GM12878 (cell line): ENCODE results near the gene MAML3. TPM values are rescaled to one million over a fixed set of nuclear protein-coding genes. Genes with fewer than 3 reads are reported as not detected.
A peak's percentile ranks its signal among the peaks of the same experiment; 100 is the strongest.

Source experiments
- ATAC-seq: fragments of 200-7000 bp; cut with Tn5 transposase; 3 replicates; pipeline ENCODE4 v1.9.1; 2020; ENCODE audit warnings: mild to moderate bottlenecking, moderate library complexity
- BruUV-seq: library from RNA; stranded (reverse); fragments of 400-500 nt; replicated peaks from 2 replicates; lab custom pipeline; 2021; lab: Mats Ljungman, UMichigan
- CTCF ChIA-PET: fragments of 300-600 bp; sonication (Branson Sonifier 250); formaldehyde crosslinking; extraction: SDS; loops from one replicate; lab custom pipeline; 2021; ENCODE audit warnings: inconsistent platforms; lab: Yijun Ruan, JAX
- POLR2A ChIA-PET: fragments of 350-600 bp; formaldehyde crosslinking; extraction: SDS; loops from one replicate; lab custom pipeline; 2021; ENCODE audit warnings: inconsistent platforms; lab: Charles Lee
- RAD21 ChIA-PET: fragments of 300-600 bp; sonication (Branson Sonifier 250); formaldehyde crosslinking; loops from one replicate; lab custom pipeline; 2023; ENCODE audit warnings: antibody characterized with exemption; ENCODE audit not compliant: unreplicated experiment; lab: Charles Lee
- SMC1A ChIA-PET: fragments of 300-600 bp; sonication (Branson Sonifier 250); formaldehyde crosslinking; loops from one replicate; lab custom pipeline; 2023; ENCODE audit not compliant: unreplicated experiment, uncharacterized antibody; lab: Charles Lee
- DNase-seq: peaks from one replicate; pipeline ENCODE4 v3.0.0-alpha.2; 2011; ENCODE audit warnings: low read depth, low spot score
- FAIRE-seq: peaks from 3 replicates; lab custom pipeline; 2011; peaks lifted over from hg19 to GRCh38; lab: Jason Lieb, UNC
- H2AFZ ChIP-seq: 2 replicates; pipeline ENCODE4 v1.6.0; 2011; ENCODE audit warnings: low read depth, low read length, control low read depth; ENCODE audit not compliant: control insufficient read depth
- H3K27ac ChIP-seq: 2 replicates; pipeline ENCODE4 v1.5.1; 2011; ENCODE audit warnings: control low read depth; ENCODE audit not compliant: control insufficient read depth, insufficient read depth
- H3K27me3 ChIP-seq, 2 experiments: replicated peaks in 1 of 2; 2 replicates each; pipeline versions ENCODE4 v1.6.0 to v1.6.1; 2011; ENCODE audit warnings: low read length in 1 of 2; ENCODE audit not compliant: control insufficient read depth in 2 of 2, insufficient read depth in 2 of 2
- H3K36me3 ChIP-seq, 2 experiments: 2 replicates each; pipeline ENCODE4 v1.5.1; 2011; ENCODE audit warnings: low read length in 1 of 2; ENCODE audit not compliant: control insufficient read depth in 2 of 2, insufficient read depth in 2 of 2
- H3K4me1 ChIP-seq: 2 replicates; pipeline ENCODE4 v1.6.1; 2011; ENCODE audit warnings: mild to moderate bottlenecking, low read length, moderate library complexity, mixed read lengths; ENCODE audit not compliant: control insufficient read depth, insufficient read depth
- H3K4me2 ChIP-seq: 2 replicates; pipeline ENCODE4 v1.6.0; 2011; ENCODE audit warnings: control low read depth; ENCODE audit not compliant: control insufficient read depth, insufficient read depth
- H3K4me3 ChIP-seq: fragments of 200-600 bp; sonication (generic); 2 replicates; pipeline ENCODE4 v1.5.1; 2016
- H3K79me2 ChIP-seq: 2 replicates; pipeline ENCODE4 v1.6.0; 2011; ENCODE audit warnings: low read length; ENCODE audit not compliant: control insufficient read depth, insufficient read depth
- H3K9ac ChIP-seq: 2 replicates; pipeline ENCODE4 v1.8.0; 2011; ENCODE audit warnings: low read length, control low read depth, mixed read lengths; ENCODE audit not compliant: control insufficient read depth, insufficient read depth
- H3K9me3 ChIP-seq: replicated peaks from 3 replicates; pipeline ENCODE4 v1.5.1; 2011; ENCODE audit warnings: mild to moderate bottlenecking, low read length; ENCODE audit not compliant: control insufficient read depth, insufficient read depth
- H4K20me1 ChIP-seq: 2 replicates; pipeline ENCODE4 v1.6.0; 2011; ENCODE audit not compliant: control insufficient read depth, insufficient read depth
- BACH1 ChIP-seq: fragments of 450-650 bp; IDR thresholded peaks from 2 replicates; pipeline ENCODE4 v1.6.1; 2017; ENCODE audit warnings: mild to moderate bottlenecking, borderline replicate concordance
- MAX ChIP-seq: IDR thresholded peaks from 2 replicates; pipeline ENCODE4 v1.6.1; 2012; ENCODE audit warnings: low read depth, low read length, improper control_type of control experiment
- MEF2A ChIP-seq: IDR thresholded peaks from 2 replicates; pipeline ENCODE4 v1.6.1; 2011; ENCODE audit warnings: low read depth, mild to moderate bottlenecking, low read length, moderate library complexity; ENCODE audit not compliant: insufficient read depth
- NFIC ChIP-seq: IDR thresholded peaks from 2 replicates; pipeline ENCODE4 v1.6.1; 2012; ENCODE audit warnings: low read depth, mild to moderate bottlenecking, inconsistent platforms, low read length, moderate library complexity
- RB1 ChIP-seq: fragments of 450-650 bp; formaldehyde crosslinking; IDR thresholded peaks from 2 replicates; pipeline ENCODE4 v1.6.1; 2017; ENCODE audit warnings: mild to moderate bottlenecking, borderline replicate concordance
- TAF1 ChIP-seq: IDR thresholded peaks from 2 replicates; pipeline ENCODE4 v1.6.1; 2011; ENCODE audit warnings: mild to moderate bottlenecking, low read depth, low read length, borderline replicate concordance
- ZNF592 ChIP-seq: fragments of 450-650 bp; IDR thresholded peaks from 2 replicates; pipeline ENCODE4 v1.6.1; 2017; ENCODE audit warnings: mild to moderate bottlenecking, moderate library complexity
- WGBS: methylation state at CpG from one replicate; pipeline ENCODE4 v1.1.6; 2016; ENCODE audit warnings: low lambda C conversion rate; ENCODE audit not compliant: insufficient replicate concordance, insufficient coverage; ENCODE audit errors: missing lambda C conversion rate; 5-methylcytosine and 5-hydroxymethylcytosine counted together
- in situ Hi-C: fragments of 300-500 bp; cut with MboI; formaldehyde crosslinking; loops from 9 replicates; pipeline ENCODE4 v1.14.3; 2018; ENCODE audit warnings: mixed read lengths
- intact Hi-C: fragments of 100-400 bp; cut with micrococcal nuclease; formaldehyde crosslinking; loops from one replicate; pipeline ENCODE4 v1.14.2; 2022; ENCODE audit not compliant: unreplicated experiment
- polyA plus RNA-seq, 11 experiments: library from polyadenylated mRNA; depleted of rRNA in 4 of 11; unstranded in 6 of 11; stranded (reverse) in 5 of 11; fragments of >200 nt; fragmentation: Nextera tagmentation in 4 of 11; fragmentation: Illumina TruSeq in 1 of 11; extraction: Ambion mirVana in 4 of 11; extraction: Trizol in 1 of 11; gene quantifications; 1 replicate in 1 of 11; 2 replicates in 10 of 11; pipeline versions ENCODE4 v1.2.1 to v1.2.3, GENCODE V29; 2011 to 2016; ENCODE audit warnings: inconsistent platforms in 2 of 11, missing spikeins in 2 of 11, low read depth in 1 of 11
- total RNA-seq, 4 experiments: library from RNA; depleted of rRNA in 3 of 4; stranded (reverse); fragments of >200 nt in 3 of 4; fragmentation: Illumina TruSeq in 1 of 4; extraction: Trizol in 1 of 4; gene quantifications; 2 replicates each; pipeline versions ENCODE4 v1.2.1 to v1.2.3, GENCODE V29; 2013 to 2021
- TF ChIP-seq, protein P1 (sequence below): fragments of 450-650 bp; IDR thresholded peaks from 2 replicates; pipeline ENCODE4 v1.6.1; 2017; ENCODE audit warnings: borderline replicate concordance

The MAML3 gene
- total and polyA plus RNA-seq, 10 of the 15 experiments (the other 5 are each of a cell fraction or from before 2014, with no cell fraction given): under 0.01 to 0.53 (median 0.06) TPM; not detected in 2

DNA sequence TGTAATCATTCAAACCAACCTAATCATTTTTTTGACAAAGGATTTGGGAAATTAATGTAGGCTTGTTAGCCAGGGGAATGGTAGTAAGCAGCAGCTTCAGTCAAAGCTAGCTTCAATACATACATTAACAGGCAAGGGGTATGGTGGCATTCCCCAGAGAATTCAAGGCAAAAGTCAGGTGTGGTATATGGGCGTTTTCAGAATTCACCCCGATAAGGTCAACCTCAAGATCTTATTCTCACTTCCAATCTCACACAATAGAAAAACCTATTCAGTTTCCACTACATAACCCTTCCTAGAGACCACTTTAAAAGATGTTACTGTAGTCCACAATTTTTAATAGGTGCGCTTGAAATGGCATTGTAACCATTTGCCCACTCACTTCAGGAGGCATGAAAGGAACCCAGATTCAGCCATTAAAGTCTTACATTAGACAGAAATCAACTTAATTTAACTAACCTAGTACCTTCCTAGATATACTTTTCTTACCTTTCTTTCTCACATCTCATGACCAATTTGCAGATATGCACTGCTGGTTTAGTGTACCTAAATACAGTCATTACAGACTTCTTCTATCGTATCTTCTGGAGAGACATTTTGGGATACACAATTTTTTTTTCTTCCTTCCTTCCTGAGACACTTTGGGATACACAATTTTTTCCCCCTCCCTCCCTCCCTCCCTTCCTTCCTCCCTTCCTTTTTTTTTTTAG is 34.9 kb downstream of the MAML3 start:
- FAIRE-seq (no peak), ATAC-seq (peak; percentile 29), DNase-seq (no peak)
- Histone ChIP-seq H3K4me3 (no peak overlapping the region), H3K4me1 (peaks cover 3% of the 10 kb centered on the region; the same call in 1 of the 2 replicates), H2AFZ (no peak overlapping the region), H3K79me2 (no peaks in the 10 kb centered on the region), H3K4me2 (no peak overlapping the region), H3K9ac (no peak overlapping the region), H4K20me1 (no peaks in the 10 kb centered on the region), H3K27ac (no peak overlapping the region), H3K36me3 (no peaks in the 10 kb centered on the region), H3K9me3 (no peaks in the 10 kb centered on the region), H3K27me3 (no peaks in the 10 kb centered on the region; a peak in 2 of 4 replicates)
- WGBS: 61% methylated on average over 4 of the region's 4 CpGs
- RAD21 ChIA-PET: no interaction called here
- TF ChIP-seq TAF1: no peak
- SMC1A ChIA-PET: no interaction called here
- CTCF ChIA-PET: no interaction called here
- BruUV-seq: no TSS peak
- in situ Hi-C loops (no loop called here), intact Hi-C loops (no loop called here)
- POLR2A ChIA-PET: interaction anchor here (0.6 kb wide), 1 partner anchor 51 kb away, joined by 3 read pairs; no protein-coding TSS in a partner anchor

DNA sequence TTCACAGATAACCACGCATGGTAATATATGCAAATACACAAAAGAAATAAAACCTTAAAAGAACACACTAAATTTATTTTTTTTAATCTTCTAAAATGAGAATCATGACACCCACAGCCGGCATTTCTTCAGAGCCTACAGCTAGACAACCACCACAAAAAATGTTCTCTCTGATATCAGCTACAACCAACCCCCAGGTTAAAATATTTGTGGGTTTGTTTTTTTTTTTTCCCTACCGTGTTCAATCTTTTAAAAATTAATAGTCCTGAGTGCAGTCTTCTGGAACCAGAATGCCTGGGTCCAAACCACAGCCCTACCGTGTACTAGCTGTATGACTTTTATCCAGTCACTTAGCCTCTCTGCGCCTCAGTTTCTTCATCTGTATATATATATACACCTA is 36.0 kb downstream of the MAML3 start:
- 14% methylated on average over 5 of the region's 5 CpGs for WGBS
- in situ Hi-C loops (no loop called here), intact Hi-C loops (no loop called here)
- Histone ChIP-seq H3K4me1 (peaks cover 3% of the 10 kb centered on the region; the same call in 1 of the 2 replicates), H3K4me2 (no peak overlapping the region), H2AFZ (no peak overlapping the region), H3K27me3 (peaks cover 0 to 2% of the 10 kb centered on the region in 2 experiments; a peak in 2 of 4 replicates), H3K9ac (no peak overlapping the region), H3K4me3 (no peak overlapping the region), H3K27ac (no peak overlapping the region), H3K79me2 (no peaks in the 10 kb centered on the region), H4K20me1 (no peaks in the 10 kb centered on the region), H3K36me3 (no peaks in the 10 kb centered on the region), H3K9me3 (no peaks in the 10 kb centered on the region; the same call in 2 of the 3 replicates)
- FAIRE-seq: no peak
- ChIA-PET RAD21 (no interaction called here), POLR2A (no interaction called here), CTCF (no interaction called here), SMC1A (interaction anchor here (1.0 kb wide), 1 partner anchor 21 kb away, joined by 4 read pairs; no protein-coding TSS in a partner anchor)
- DNase-seq: no peak
- TF ChIP-seq MAX: no peak
- no peak for TF ChIP-seq BACH1
- no peak for TF ChIP-seq RB1
- no peak for TF ChIP-seq ZNF592
- TF ChIP-seq NFIC: no peak
- TF ChIP-seq MEF2A: no peak
- TF ChIP-seq, protein P1, sequence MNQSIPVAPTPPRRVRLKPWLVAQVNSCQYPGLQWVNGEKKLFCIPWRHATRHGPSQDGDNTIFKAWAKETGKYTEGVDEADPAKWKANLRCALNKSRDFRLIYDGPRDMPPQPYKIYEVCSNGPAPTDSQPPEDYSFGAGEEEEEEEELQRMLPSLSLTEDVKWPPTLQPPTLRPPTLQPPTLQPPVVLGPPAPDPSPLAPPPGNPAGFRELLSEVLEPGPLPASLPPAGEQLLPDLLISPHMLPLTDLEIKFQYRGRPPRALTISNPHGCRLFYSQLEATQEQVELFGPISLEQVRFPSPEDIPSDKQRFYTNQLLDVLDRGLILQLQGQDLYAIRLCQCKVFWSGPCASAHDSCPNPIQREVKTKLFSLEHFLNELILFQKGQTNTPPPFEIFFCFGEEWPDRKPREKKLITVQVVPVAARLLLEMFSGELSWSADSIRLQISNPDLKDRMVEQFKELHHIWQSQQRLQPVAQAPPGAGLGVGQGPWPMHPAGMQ: no peak
- no peak for TF ChIP-seq TAF1
- no peak for ATAC-seq
- no TSS peak for BruUV-seq
